Duodenal mucosa (tissue), 2 donors: ENCODE data around the gene ARFGEF2.
"Not testable (repeated sequence)": the region's sequence is repeated elsewhere in the genome, so short reads cannot be mapped to it uniquely, and the experiment has no call there.

Source experiments
- H3K27ac ChIP-seq: one replicate; pipeline ENCODE4 v1.7.0; 2013; ENCODE audit warnings: low read depth, low read length
- H3K27me3 ChIP-seq, 2 donors: one replicate each; pipeline ENCODE4 v1.7.0; 2013; ENCODE audit warnings: low read length in 2 of 2, control low read depth in 1 of 2; ENCODE audit not compliant: insufficient read depth in 2 of 2, control insufficient read depth in 1 of 2
- H3K36me3 ChIP-seq, 2 donors: one replicate each; pipeline ENCODE4 v1.7.0; 2013; ENCODE audit warnings: low read length in 2 of 2, control low read depth in 1 of 2; ENCODE audit not compliant: insufficient read depth in 2 of 2, control insufficient read depth in 1 of 2
- H3K4me1 ChIP-seq, 2 donors: one replicate each; pipeline ENCODE4 v1.7.0; 2013; ENCODE audit warnings: low read length in 2 of 2, control low read depth in 1 of 2; ENCODE audit not compliant: insufficient read depth in 2 of 2, control insufficient read depth in 1 of 2
- H3K4me3 ChIP-seq, 2 donors: one replicate each; pipeline ENCODE4 v1.7.0; 2013; ENCODE audit warnings: low read length in 2 of 2, low read depth in 1 of 2
- H3K9ac ChIP-seq, 2 donors: one replicate each; pipeline ENCODE4 v1.7.0; 2013; ENCODE audit warnings: low read length in 2 of 2, low read depth in 1 of 2
- H3K9me3 ChIP-seq, 2 donors: one replicate each; pipeline ENCODE4 v1.7.0; 2013; ENCODE audit warnings: low read length in 2 of 2, control low read depth in 1 of 2; ENCODE audit not compliant: control insufficient read depth in 1 of 2

ARFGEF2 gene

GRCh38 chr20:48986899-48987298 lies 65.4 kb downstream of the ARFGEF2 start:
- Histone ChIP-seq H3K9ac (no peak overlapping the region), H3K4me3 (no peak overlapping the region), H3K27me3 (no peaks in the 10 kb centered on the region), H3K4me1 (peaks cover 0 to 4% of the 10 kb centered on the region in 2 donors), H3K27ac (no peak overlapping the region), H3K36me3 (peaks cover 44 to 96% of the 10 kb centered on the region in 2 donors), H3K9me3 (no peaks in the 10 kb centered on the region)

GRCh38 chr20:48990467-48990866 lies 69.0 kb downstream of the ARFGEF2 start:
- Histone ChIP-seq H3K27me3 (no peaks in the 10 kb centered on the region), H3K36me3 (peaks cover 59 to 94% of the 10 kb centered on the region in 2 donors), H3K4me1 (no peaks in the 10 kb centered on the region)

GRCh38 chr20:48995589-48995988 lies 74.1 kb downstream of the ARFGEF2 start:
- Histone ChIP-seq H3K9me3 (no peaks in the 10 kb centered on the region), H3K9ac (no peak overlapping the region), H3K27me3 (no peaks in the 10 kb centered on the region), H3K4me3 (no peak overlapping the region), H3K4me1 (no peaks in the 10 kb centered on the region), H3K36me3 (peaks cover 53 to 88% of the 10 kb centered on the region in 2 donors), H3K27ac (no peak overlapping the region)

More at GRCh38 chr20:48990467-48990866, 69.0 kb downstream of the ARFGEF2 start:
- Histone ChIP-seq H3K4me3 (no peak overlapping the region), H3K9ac (no peak overlapping the region), H3K9me3 (no peaks in the 10 kb centered on the region), H3K27ac (no peak overlapping the region)

GRCh38 chr20:48999890-49000870 lies 78.7 kb downstream of the ARFGEF2 start:
- no peak overlapping the region for H3K27ac ChIP-seq
- no peaks in the 10 kb centered on the region for H3K9me3 ChIP-seq
- H3K9ac ChIP-seq: no peak overlapping the region
- H3K27me3 ChIP-seq: no peaks in the 10 kb centered on the region
- H3K4me3 ChIP-seq: no peak overlapping the region
- no peaks in the 10 kb centered on the region for H3K4me1 ChIP-seq
- peaks cover 23 to 68% of the 10 kb centered on the region in 2 donors for H3K36me3 ChIP-seq

- H3K9me3 ChIP-seq: no peaks in the 10 kb centered on the region
- no peak overlapping the region for H3K27ac ChIP-seq
- H3K4me1 ChIP-seq: no peaks in the 10 kb centered on the region
- H3K36me3 ChIP-seq: peaks cover 28 to 67% of the 10 kb centered on the region in 2 donors
- H3K4me3 ChIP-seq: no peak overlapping the region
- H3K9ac ChIP-seq: no peak overlapping the region
- H3K27me3 ChIP-seq: no peaks in the 10 kb centered on the region
Observed at GRCh38 chr20:49001741-49002140, 80.2 kb downstream of the ARFGEF2 start.

DNA sequence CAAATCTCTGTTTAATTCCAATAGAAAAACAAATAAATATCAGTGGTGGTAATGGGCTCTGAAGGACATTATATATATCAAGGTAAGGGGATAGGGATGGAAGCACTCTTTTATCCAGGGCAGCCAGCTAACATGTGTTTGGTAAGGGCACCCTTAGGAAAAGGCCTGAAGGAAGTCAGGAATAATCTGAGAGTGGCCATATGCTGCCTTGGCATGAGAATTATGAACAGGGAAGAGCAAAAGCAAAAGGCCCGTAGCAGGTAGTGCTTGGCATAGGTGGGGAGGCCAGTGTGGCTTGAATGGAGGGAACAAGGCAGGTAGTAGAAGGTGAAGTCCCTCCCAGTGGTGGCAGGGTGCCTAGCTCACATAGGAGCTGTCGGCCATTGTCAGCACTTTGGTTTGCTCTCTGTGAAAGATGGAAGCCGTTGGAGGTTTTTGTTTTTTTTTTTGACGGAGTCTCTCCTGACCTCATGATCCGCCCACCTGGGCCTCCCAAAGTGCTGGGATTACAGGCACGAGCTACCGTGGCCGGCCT lies 85.0 kb downstream of the ARFGEF2 start:
- no peaks in the 10 kb centered on the region for H3K4me1 ChIP-seq
- H3K9me3 ChIP-seq: no peaks in the 10 kb centered on the region
- no peak overlapping the region for H3K27ac ChIP-seq
- no peak overlapping the region for H3K4me3 ChIP-seq
- no peak overlapping the region for H3K9ac ChIP-seq
- peaks cover 28 to 58% of the 10 kb centered on the region in 2 donors for H3K36me3 ChIP-seq
- H3K27me3 ChIP-seq: no peaks in the 10 kb centered on the region

GRCh38 chr20:49009899-49010631 lies 88.6 kb downstream of the ARFGEF2 start:
- no peaks in the 10 kb centered on the region for H3K9me3 ChIP-seq
- H3K27ac ChIP-seq: no peak overlapping the region
- H3K36me3 ChIP-seq: peaks cover 53 to 80% of the 10 kb centered on the region in 2 donors
- no peaks in the 10 kb centered on the region for H3K4me1 ChIP-seq
- no peak overlapping the region for H3K4me3 ChIP-seq
- H3K9ac ChIP-seq: no peak overlapping the region
- H3K27me3 ChIP-seq: no peaks in the 10 kb centered on the region

GRCh38 chr20:49024220-49024619 lies 102.7 kb downstream of the ARFGEF2 start:
- Histone ChIP-seq H3K4me1 (no peaks in the 10 kb centered on the region), H3K36me3 (peaks cover 33 to 80% of the 10 kb centered on the region in 2 donors), H3K9ac (no peak overlapping the region)

GRCh38 chr20:49028177-49028576 lies 106.7 kb downstream of the ARFGEF2 start:
- H3K27me3 ChIP-seq, H3K4me3 ChIP-seq, H3K27ac ChIP-seq, H3K9ac ChIP-seq, H3K4me1 ChIP-seq, H3K9me3 ChIP-seq: not testable (repeated sequence)
- peaks cover 37 to 82% of the 10 kb centered on the region in 2 donors for H3K36me3 ChIP-seq

More at GRCh38 chr20:49024220-49024619, 102.7 kb downstream of the ARFGEF2 start:
- H3K27me3 ChIP-seq: no peaks in the 10 kb centered on the region
- no peak overlapping the region for H3K27ac ChIP-seq
- H3K9me3 ChIP-seq: no peaks in the 10 kb centered on the region
- no peak overlapping the region for H3K4me3 ChIP-seq

DNA sequence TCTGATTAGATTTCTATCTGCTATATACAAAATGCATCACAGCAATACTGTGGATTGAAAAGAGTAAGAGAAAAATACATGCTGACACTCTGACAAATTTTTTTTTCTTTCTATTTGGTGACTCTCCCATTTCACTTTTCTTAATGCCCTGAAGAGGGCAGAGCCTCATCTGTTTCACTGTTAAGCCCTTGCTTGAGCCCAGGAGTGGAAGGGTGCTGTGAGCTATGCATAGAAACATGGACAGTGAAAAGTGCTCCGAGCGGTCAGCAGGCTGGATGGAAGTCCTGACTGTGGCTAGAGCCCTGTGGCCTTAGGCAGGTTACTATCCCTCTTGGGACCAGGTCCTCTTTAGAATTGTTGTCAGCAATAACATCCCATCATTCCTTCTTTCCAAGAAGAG lies 107.2 kb downstream of the ARFGEF2 start:
- no peaks in the 10 kb centered on the region for H3K27me3 ChIP-seq
- H3K27ac ChIP-seq: no peak overlapping the region
- peaks cover 40 to 85% of the 10 kb centered on the region in 2 donors for H3K36me3 ChIP-seq
- H3K4me3 ChIP-seq: no peak overlapping the region
- H3K9me3 ChIP-seq: no peaks in the 10 kb centered on the region
- H3K4me1 ChIP-seq: no peaks in the 10 kb centered on the region
- no peak overlapping the region for H3K9ac ChIP-seq
